HG03159 (cell line): ENCODE results near the gene NFIB.

Experiments used
- ATAC-seq: cut with Tn5 transposase; IDR thresholded peaks from one replicate; pipeline ENCODE4 v1.9.1; 2021; ENCODE audit warnings: mild to moderate bottlenecking, moderate library complexity; ENCODE audit not compliant: unreplicated experiment

Gene NFIB

GRCh38 chr9:14127656-14128055 lies 186.3 kb downstream of the NFIB start:
- ATAC-seq, result no peak

- no peak for ATAC-seq
Measured at GRCh38 chr9:14119694-14120514, 194.0 kb downstream of the NFIB start.

- ATAC-seq, result no peak
Measured at GRCh38 chr9:14112226-14112625, 201.7 kb downstream of the NFIB start.

GRCh38 chr9:14111696-14112095 lies 202.2 kb downstream of the NFIB start:
- no peak for ATAC-seq

- ATAC-seq, result no peak
Measured at GRCh38 chr9:14107977-14108376, 206.0 kb downstream of the NFIB start.

GRCh38 chr9:14107495-14107894 lies 206.4 kb downstream of the NFIB start:
- ATAC-seq, result no peak

GRCh38 chr9:14106699-14107098 lies 207.2 kb downstream of the NFIB start:
- ATAC-seq, result no peak

- no peak for ATAC-seq
Measured at GRCh38 chr9:14104496-14104895, 209.4 kb downstream of the NFIB start.

GRCh38 chr9:14103115-14103514 lies 210.8 kb downstream of the NFIB start:
- ATAC-seq, result no peak

GRCh38 chr9:14099737-14100136 lies 214.2 kb downstream of the NFIB start:
- no peak for ATAC-seq

- ATAC-seq, result no peak
Measured at GRCh38 chr9:14098486-14099180, 215.3 kb downstream of the NFIB start.

GRCh38 chr9:14097666-14098415 lies 216.1 kb downstream of the NFIB start:
- ATAC-seq, result no peak

- no peak for ATAC-seq
Measured at GRCh38 chr9:14097215-14097614, 216.7 kb downstream of the NFIB start.

- ATAC-seq, result no peak
Measured at GRCh38 chr9:14096258-14096922, 217.6 kb downstream of the NFIB start.

- no peak for ATAC-seq
Measured at GRCh38 chr9:14095277-14095676, 218.7 kb downstream of the NFIB start.

- ATAC-seq, result no peak
Measured at GRCh38 chr9:14094491-14094890, 219.4 kb downstream of the NFIB start.

- no peak for ATAC-seq
Measured at GRCh38 chr9:14092344-14092743, 221.6 kb downstream of the NFIB start.

- ATAC-seq, result no peak
Measured at GRCh38 chr9:14089051-14089803, 224.7 kb downstream of the NFIB start.

GRCh38 chr9:14087576-14087975 lies 226.4 kb downstream of the NFIB start:
- ATAC-seq, result no peak

- ATAC-seq, result no peak
Measured at GRCh38 chr9:14086495-14086894, 227.4 kb downstream of the NFIB start.
